Mesenchymal stem cell (in vitro differentiated cells and primary cell): ENCODE data around the gene DOLPP1.

Source experiments
- DNase-seq: peaks from one replicate; pipeline ENCODE4 v3.0.0-alpha.2; 2013
- H2AFZ ChIP-seq: one replicate; pipeline ENCODE4 v1.6.1; 2013; ENCODE audit warnings: low read depth, mild to moderate bottlenecking, control low read depth, inconsistent platforms, low read length, moderate library complexity
- H2AK5ac ChIP-seq: 2 replicates; pipeline ENCODE4 v1.6.1; 2013; ENCODE audit warnings: low read length, moderate library complexity, mild to moderate bottlenecking, inconsistent platforms; ENCODE audit not compliant: severe bottlenecking
- H2BK120ac ChIP-seq: one replicate; pipeline ENCODE4 v1.6.1; 2013; ENCODE audit warnings: low read depth, mild to moderate bottlenecking, inconsistent platforms, low read length, moderate library complexity
- H2BK12ac ChIP-seq, 2 experiments: one replicate each; pipeline ENCODE4 v1.6.1; 2013; ENCODE audit warnings: inconsistent platforms in 2 of 2, low read length in 2 of 2, mild to moderate bottlenecking in 2 of 2, moderate library complexity in 2 of 2, control low read depth in 1 of 2
- H2BK15ac ChIP-seq: one replicate; pipeline ENCODE4 v1.6.1; 2013; ENCODE audit warnings: mild to moderate bottlenecking, low read depth, inconsistent platforms; ENCODE audit not compliant: poor library complexity, severe bottlenecking
- H2BK5ac ChIP-seq: 2 replicates; pipeline ENCODE4 v1.6.1; 2013; ENCODE audit warnings: low read depth, mild to moderate bottlenecking, low read length, control low read depth, inconsistent platforms; ENCODE audit not compliant: poor library complexity, severe bottlenecking
- H3K14ac ChIP-seq, 2 experiments: one replicate each; pipeline ENCODE4 v1.6.1; 2013; ENCODE audit warnings: inconsistent platforms in 2 of 2, low read length in 2 of 2, control low read depth in 1 of 2, mild to moderate bottlenecking in 1 of 2, moderate library complexity in 1 of 2
- H3K18ac ChIP-seq, 2 experiments: one replicate each; pipeline ENCODE4 v1.6.1; 2013; ENCODE audit warnings: inconsistent platforms in 2 of 2, low read length in 2 of 2, control low read depth in 1 of 2, low read depth in 1 of 2, mild to moderate bottlenecking in 1 of 2
- H3K23ac ChIP-seq, 2 experiments: one replicate each; pipeline ENCODE4 v1.6.1; 2013; ENCODE audit warnings: inconsistent platforms in 2 of 2, low read length in 2 of 2, mild to moderate bottlenecking in 2 of 2, moderate library complexity in 2 of 2, control low read depth in 1 of 2
- H3K27ac ChIP-seq: 2 replicates; pipeline ENCODE4 v1.5.1; 2013; ENCODE audit warnings: mild to moderate bottlenecking, moderate library complexity, low read length, control low read depth, inconsistent platforms; ENCODE audit not compliant: poor library complexity, severe bottlenecking
- H3K27me3 ChIP-seq, 2 experiments: 2 replicates each; pipeline versions ENCODE4 v1.6.1 to v1.7.0; 2013; ENCODE audit warnings: low read length in 2 of 2, mild to moderate bottlenecking in 2 of 2, moderate library complexity in 2 of 2, control low read depth in 1 of 2, inconsistent platforms in 1 of 2; ENCODE audit not compliant: control insufficient read depth in 1 of 2, insufficient read depth in 1 of 2
- H3K36me3 ChIP-seq, 2 experiments: 2 replicates each; pipeline versions ENCODE4 v1.6.1 to v1.7.0; 2013; ENCODE audit warnings: low read length in 2 of 2, control low read depth in 1 of 2, inconsistent platforms in 1 of 2, low read depth in 1 of 2, mild to moderate bottlenecking in 1 of 2; ENCODE audit not compliant: insufficient read depth in 2 of 2, control insufficient read depth in 1 of 2
- H3K4ac ChIP-seq, 2 experiments: one replicate each; pipeline ENCODE4 v1.6.1; 2013; ENCODE audit warnings: inconsistent platforms in 2 of 2, low read length in 2 of 2, mild to moderate bottlenecking in 2 of 2, moderate library complexity in 2 of 2, control low read depth in 1 of 2, low read depth in 1 of 2
- H3K4me1 ChIP-seq: 2 replicates; pipeline ENCODE4 v1.6.1; 2013; ENCODE audit warnings: low read depth, low read length, control low read depth; ENCODE audit not compliant: control insufficient read depth, insufficient read depth
- H3K4me2 ChIP-seq: 2 replicates; pipeline ENCODE4 v1.6.1; 2013; ENCODE audit warnings: low read length, mild to moderate bottlenecking, inconsistent platforms; ENCODE audit not compliant: poor library complexity, severe bottlenecking
- H3K4me3 ChIP-seq, 2 experiments: 2 replicates each; pipeline versions ENCODE4 v1.5.1 to v1.7.0; 2013; ENCODE audit warnings: low read length in 2 of 2, mild to moderate bottlenecking in 2 of 2, control low read depth in 1 of 2, low read depth in 1 of 2; ENCODE audit not compliant: insufficient read depth in 1 of 2
- H3K79me1 ChIP-seq: replicated peaks from 2 replicates; pipeline ENCODE4 v1.6.1; 2013; ENCODE audit warnings: mild to moderate bottlenecking, control low read depth, low read length, inconsistent platforms; ENCODE audit not compliant: poor library complexity, severe bottlenecking
- H3K9ac ChIP-seq: 2 replicates; pipeline ENCODE4 v1.7.0; 2013; ENCODE audit warnings: mild to moderate bottlenecking, low read length, moderate library complexity
- H3K9me3 ChIP-seq: 2 replicates; pipeline ENCODE4 v1.7.0; 2013; ENCODE audit warnings: mild to moderate bottlenecking, low read length; ENCODE audit not compliant: control insufficient read depth
- H4K8ac ChIP-seq: one replicate; pipeline ENCODE4 v1.6.1; 2013; ENCODE audit warnings: inconsistent platforms, mild to moderate bottlenecking, low read length, moderate library complexity
- H4K91ac ChIP-seq: one replicate; pipeline ENCODE4 v1.6.1; 2013; ENCODE audit warnings: mild to moderate bottlenecking, low read length, inconsistent platforms
- WGBS: methylation state at CpG from one replicate; pipeline ENCODE4 v1.1.7; 2013; ENCODE audit warnings: mixed read lengths; 5-methylcytosine and 5-hydroxymethylcytosine counted together

DOLPP1 gene

GRCh38 chr9:129084087-129084486, 3.2 kb downstream of the DOLPP1 start:
- H3K9me3 ChIP-seq = no peaks in the 10 kb centered on the region
- H2BK5ac ChIP-seq = no peak overlapping the region
- 94% methylated on average over 7 of the region's 7 CpGs for WGBS
- no peak overlapping the region for H3K27ac ChIP-seq
- H3K36me3 ChIP-seq = peaks cover 24 to 46% of the 10 kb centered on the region in 2 experiments
- H3K27me3 ChIP-seq = no peaks in the 10 kb centered on the region
- H4K8ac ChIP-seq = no peak overlapping the region
- no peak overlapping the region for H3K14ac ChIP-seq
- peaks cover 43% of the 10 kb centered on the region for H3K79me1 ChIP-seq
- H3K23ac ChIP-seq = no peak overlapping the region
- no peak overlapping the region for H3K4me3 ChIP-seq
- H2BK15ac ChIP-seq = no peak overlapping the region
- H4K91ac ChIP-seq = peak overlapping the region; percentile 29
- no peak overlapping the region for H3K4ac ChIP-seq
- no peak overlapping the region for H3K18ac ChIP-seq
- H3K9ac ChIP-seq = no peak overlapping the region
- H2BK12ac ChIP-seq = no peak overlapping the region
- peaks cover 20% of the 10 kb centered on the region for H3K4me1 ChIP-seq
- DNase-seq = no peak
- H2BK120ac ChIP-seq = no peak overlapping the region
- no peak overlapping the region for H2AFZ ChIP-seq
- no peak overlapping the region for H2AK5ac ChIP-seq
- no peak overlapping the region for H3K4me2 ChIP-seq

GRCh38 chr9:129089246-129089645, 8.3 kb downstream of the DOLPP1 start:
- Histone ChIP-seq H2AK5ac (no peak overlapping the region), H2BK12ac (no peak overlapping the region), H3K4me3 (no peak overlapping the region), H2BK5ac (no peak overlapping the region), H2AFZ (no peak overlapping the region), H3K27ac (no peak overlapping the region), H3K4me2 (no peak overlapping the region), H3K4me1 (peaks cover 4% of the 10 kb centered on the region), H4K8ac (no peak overlapping the region), H2BK15ac (no peak overlapping the region), H3K27me3 (no peaks in the 10 kb centered on the region), H3K36me3 (peaks cover 39 to 56% of the 10 kb centered on the region in 2 experiments), H3K14ac (no peak overlapping the region), H3K23ac (no peak overlapping the region), H4K91ac (no peak overlapping the region), H3K9me3 (no peaks in the 10 kb centered on the region), H3K4ac (no peak overlapping the region), H2BK120ac (no peak overlapping the region), H3K9ac (no peak overlapping the region), H3K18ac (no peak overlapping the region), H3K79me1 (peaks cover 13% of the 10 kb centered on the region)
- 95% methylated on average over 15 of the region's 15 CpGs for WGBS
- DNase-seq = no peak

GRCh38 chr9:129093602-129094386, 12.9 kb downstream of the DOLPP1 start:
- Histone ChIP-seq H2BK5ac (no peak overlapping the region), H2AFZ (no peak overlapping the region), H3K23ac (no peak overlapping the region), H3K9ac (no peak overlapping the region), H3K27ac (no peak overlapping the region), H3K79me1 (no peaks in the 10 kb centered on the region), H3K14ac (no peak overlapping the region), H3K36me3 (peaks cover 53 to 55% of the 10 kb centered on the region in 2 experiments), H3K4me3 (no peak overlapping the region), H3K4me1 (peaks cover 6% of the 10 kb centered on the region), H3K4ac (no peak overlapping the region), H2BK15ac (no peak overlapping the region), H4K8ac (no peak overlapping the region), H3K27me3 (no peaks in the 10 kb centered on the region), H3K18ac (no peak overlapping the region), H2BK120ac (no peak overlapping the region), H2AK5ac (no peak overlapping the region), H3K4me2 (no peak overlapping the region), H2BK12ac (no peak overlapping the region), H3K9me3 (no peaks in the 10 kb centered on the region), H4K91ac (no peak overlapping the region)
- no peak for DNase-seq
- WGBS = 94% methylated on average over 18 of the region's 20 CpGs

GRCh38 chr9:129094387-129095169, 13.7 kb downstream of the DOLPP1 start:
- H3K9me3 ChIP-seq = no peaks in the 10 kb centered on the region
- H2AFZ ChIP-seq = no peak overlapping the region
- no peaks in the 10 kb centered on the region for H3K27me3 ChIP-seq
- H2BK5ac ChIP-seq = no peak overlapping the region
- no peak for DNase-seq
- H3K4me3 ChIP-seq = no peak overlapping the region
- no peak overlapping the region for H3K9ac ChIP-seq
- no peak overlapping the region for H3K4ac ChIP-seq
- H3K27ac ChIP-seq = no peak overlapping the region
- 94% methylated on average over 13 of the region's 13 CpGs for WGBS
- no peak overlapping the region for H2BK120ac ChIP-seq
- H4K91ac ChIP-seq = no peak overlapping the region
- H3K79me1 ChIP-seq = no peaks in the 10 kb centered on the region
- H4K8ac ChIP-seq = no peak overlapping the region
- no peak overlapping the region for H2AK5ac ChIP-seq
- no peak overlapping the region for H2BK15ac ChIP-seq
- H2BK12ac ChIP-seq = no peak overlapping the region
- H3K4me2 ChIP-seq = no peak overlapping the region
- no peak overlapping the region for H3K23ac ChIP-seq
- peaks cover 6% of the 10 kb centered on the region for H3K4me1 ChIP-seq
- H3K36me3 ChIP-seq = peaks cover 45 to 50% of the 10 kb centered on the region in 2 experiments
- no peak overlapping the region for H3K18ac ChIP-seq
- H3K14ac ChIP-seq = no peak overlapping the region
